Stimulated activated CD8-positive, alpha-beta memory T cell treated with anti-CD3 and anti-CD28 coated beads, Interleukin-7, amount 100 ng/mL, for 1 hour (primary cell): Measurements from ENCODE around the gene FOSL1.
"Not testable (repeated sequence)": the region's sequence is repeated elsewhere in the genome, so short reads cannot be mapped to it uniquely, and the experiment has no call there.

Experiments used
- DNase-seq, 2 donors: peaks; one replicate each; pipeline ENCODE4 v3.0.0-alpha.2; 2020; ENCODE audit warnings: low read depth in 2 of 2

The FOSL1 gene

GRCh38 chr11:65896034-65896999 lies 3.9 kb downstream of the FOSL1 start:
- DNase-seq: no peak

GRCh38 chr11:65895482-65895981 lies 4.7 kb downstream of the FOSL1 start:
- no peak for DNase-seq

GRCh38 chr11:65894034-65894591 lies 6.1 kb downstream of the FOSL1 start:
- DNase-seq: no peak

- DNase-seq: no peak
Observed at GRCh38 chr11:65892661-65893317, 7.4 kb downstream of the FOSL1 start.

GRCh38 chr11:65892137-65892540 lies 8.0 kb downstream of the FOSL1 start:
- not testable (repeated sequence) for DNase-seq

GRCh38 chr11:65891219-65892136 lies 8.7 kb downstream of the FOSL1 start:
- DNase-seq: no peak

GRCh38 chr11:65890324-65891218 lies 9.6 kb downstream of the FOSL1 start, which contains the start of gene CCDC85B:
Gene CCDC85B, plus strand, starts transcription at chr11:65890673. Its CDS starts 111 bp downstream, at chr11:65890784.
- peak; percentile 98 to 99 for DNase-seq

- DNase-seq: peak; percentile 86 to 89
Observed at GRCh38 chr11:65888163-65888814, 11.9 kb downstream of the FOSL1 start, which contains the start of gene FIBP. Gene FIBP, minus strand, starts transcription at chr11:65888471. Its CDS starts 53 bp downstream, at chr11:65888418.

GRCh38 chr11:65887723-65888162 lies 12.4 kb downstream of the FOSL1 start:
- no peak for DNase-seq

GRCh38 chr11:65886826-65887722 lies 13.1 kb downstream of the FOSL1 start:
- DNase-seq: no peak

GRCh38 chr11:65885808-65886536 lies 14.2 kb downstream of the FOSL1 start:
- DNase-seq: no peak

- no peak for DNase-seq
Observed at GRCh38 chr11:65885231-65885630, 15.0 kb downstream of the FOSL1 start.

- DNase-seq: peak; percentile 60 to 65
Observed at GRCh38 chr11:65884716-65885092, 15.5 kb downstream of the FOSL1 start.

GRCh38 chr11:65883786-65884715 lies 16.1 kb downstream of the FOSL1 start:
- DNase-seq: no peak

GRCh38 chr11:65883058-65883761 lies 17.0 kb downstream of the FOSL1 start:
- DNase-seq: no peak
